ENCODE results near the gene ASB18. TPM values are rescaled to one million over a fixed set of nuclear protein-coding genes. Genes with fewer than 3 reads are reported as not detected.

ASB18 gene
- total and polyA plus RNA-seq, 8 donors, result not detected

GRCh38 chr2:236162031-236162845, 102.0 kb downstream of the ASB18 start:
- Histone ChIP-seq H3K4me1 (peaks cover 29 to 54% (median 39%) of the 10 kb centered on the region in 4 donors), H3K36me3 (no peaks in the 10 kb centered on the region), H3K27ac (no peak overlapping the region), H3K27me3 (peaks cover 48 to 100% (median 90%) of the 10 kb centered on the region in 3 donors), H3K4me3 (no peak overlapping the region), H3K9me3 (no peaks in the 10 kb centered on the region)
- TF ChIP-seq, protein P1, sequence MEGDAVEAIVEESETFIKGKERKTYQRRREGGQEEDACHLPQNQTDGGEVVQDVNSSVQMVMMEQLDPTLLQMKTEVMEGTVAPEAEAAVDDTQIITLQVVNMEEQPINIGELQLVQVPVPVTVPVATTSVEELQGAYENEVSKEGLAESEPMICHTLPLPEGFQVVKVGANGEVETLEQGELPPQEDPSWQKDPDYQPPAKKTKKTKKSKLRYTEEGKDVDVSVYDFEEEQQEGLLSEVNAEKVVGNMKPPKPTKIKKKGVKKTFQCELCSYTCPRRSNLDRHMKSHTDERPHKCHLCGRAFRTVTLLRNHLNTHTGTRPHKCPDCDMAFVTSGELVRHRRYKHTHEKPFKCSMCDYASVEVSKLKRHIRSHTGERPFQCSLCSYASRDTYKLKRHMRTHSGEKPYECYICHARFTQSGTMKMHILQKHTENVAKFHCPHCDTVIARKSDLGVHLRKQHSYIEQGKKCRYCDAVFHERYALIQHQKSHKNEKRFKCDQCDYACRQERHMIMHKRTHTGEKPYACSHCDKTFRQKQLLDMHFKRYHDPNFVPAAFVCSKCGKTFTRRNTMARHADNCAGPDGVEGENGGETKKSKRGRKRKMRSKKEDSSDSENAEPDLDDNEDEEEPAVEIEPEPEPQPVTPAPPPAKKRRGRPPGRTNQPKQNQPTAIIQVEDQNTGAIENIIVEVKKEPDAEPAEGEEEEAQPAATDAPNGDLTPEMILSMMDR (IDR thresholded peaks at IDR 0.05), result no peak
- no peak for TF ChIP-seq POLR2A (IDR thresholded peaks at IDR 0.05)
- no peak for TF ChIP-seq POLR2AphosphoS5 (IDR thresholded peaks at IDR 0.05)
- DNase-seq, result no peak
- intact Hi-C loops (cut with DNase I; ENCODE audit: low total_unique reads), result no loop called here
- 26 to 42% (median 36%) methylated on average over 16 of the region's 16 CpGs for WGBS, 5 donors

- no peaks in the 10 kb centered on the region for H3K36me3 ChIP-seq
- no peak overlapping the region for H3K4me3 ChIP-seq
- H3K27ac ChIP-seq, result no peak overlapping the region
- peaks cover 43 to 99% (median 83%) of the 10 kb centered on the region in 3 donors for H3K27me3 ChIP-seq
- no peak for DNase-seq
- no peaks in the 10 kb centered on the region for H3K9me3 ChIP-seq
- intact Hi-C loops (cut with DNase I; ENCODE audit: low total_unique reads), result no loop called here
- H3K4me1 ChIP-seq, result peaks cover 22 to 46% (median 32%) of the 10 kb centered on the region in 4 donors
- TF ChIP-seq POLR2AphosphoS5 (IDR thresholded peaks at IDR 0.05), result no peak
- WGBS, 5 donors, result 71 to 100% (median 78%) methylated on average over 2 to 12 of the region's 12 CpGs
These were observed 102.7 kb downstream of the ASB18 start for GRCh38 chr2:236161531-236161930.

- H3K27ac ChIP-seq, result no peak overlapping the region
- no peaks in the 10 kb centered on the region for H3K36me3 ChIP-seq
- DNase-seq, result no peak
- H3K27me3 ChIP-seq, result peaks cover 43 to 99% (median 79%) of the 10 kb centered on the region in 3 donors
- H3K9me3 ChIP-seq, result no peaks in the 10 kb centered on the region
- WGBS, 5 donors, result 41 to 60% (median 48%) methylated on average over 12 to 15 of the region's 15 CpGs
- intact Hi-C loops (cut with DNase I; ENCODE audit: low total_unique reads), result no loop called here
- no peak overlapping the region for H3K4me3 ChIP-seq
- TF ChIP-seq POLR2AphosphoS5 (IDR thresholded peaks at IDR 0.05), result no peak
- TF ChIP-seq, protein P1 (IDR thresholded peaks at IDR 0.05), result no peak
- TF ChIP-seq EP300 (IDR thresholded peaks at IDR 0.05), result no peak
- no peak for TF ChIP-seq POLR2A (IDR thresholded peaks at IDR 0.05)
- H3K4me1 ChIP-seq, result peaks cover 20 to 42% (median 27%) of the 10 kb centered on the region in 4 donors
These were observed 103.1 kb downstream of the ASB18 start for GRCh38 chr2:236161082-236161462.

DNA sequence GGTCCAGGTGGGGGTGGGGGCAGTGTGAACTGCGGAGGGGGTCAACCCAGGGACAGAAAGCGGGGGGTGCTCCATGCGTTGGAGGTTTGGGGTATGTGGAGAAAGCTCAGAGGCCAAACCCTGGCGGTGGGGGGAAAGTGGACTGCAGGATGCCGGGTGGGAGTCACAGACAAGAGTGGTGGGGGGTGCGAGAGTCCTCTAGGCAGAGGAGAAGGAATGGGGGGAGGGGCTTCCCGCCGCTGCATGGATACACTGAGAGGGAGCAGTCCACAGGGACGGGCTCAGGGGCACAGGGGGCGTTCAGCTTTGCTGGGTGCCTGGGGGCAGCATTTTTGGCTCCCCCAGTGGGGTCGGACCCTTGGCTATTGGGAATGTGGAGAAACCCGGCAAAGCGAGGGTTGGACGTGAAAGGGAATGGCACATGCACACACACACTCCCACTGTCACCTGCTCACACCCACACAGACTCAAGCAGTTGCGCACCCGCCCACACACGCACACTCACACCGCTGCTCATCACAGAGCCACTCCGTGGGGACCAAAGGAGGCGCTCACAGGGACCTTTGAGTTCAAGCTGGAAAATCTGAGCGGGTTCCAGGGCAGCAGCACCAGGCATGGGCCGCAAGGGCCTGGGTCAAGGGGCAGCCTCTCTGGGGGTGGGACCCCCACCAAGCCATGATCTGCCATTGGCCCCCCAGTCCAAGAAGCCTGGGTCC, 103.7 kb downstream of the ASB18 start:
- intact Hi-C loops (cut with DNase I; ENCODE audit: low total_unique reads), result no loop called here
- peaks cover 17 to 36% (median 25%) of the 10 kb centered on the region in 4 donors for H3K4me1 ChIP-seq
- H3K4me3 ChIP-seq, result no peak overlapping the region
- no peaks in the 10 kb centered on the region for H3K36me3 ChIP-seq
- 16 to 38% (median 30%) methylated on average over 12 to 22 of the region's 22 CpGs for WGBS, 5 donors
- peaks cover 43 to 94% (median 73%) of the 10 kb centered on the region in 3 donors for H3K27me3 ChIP-seq
- TF ChIP-seq EP300 (IDR thresholded peaks at IDR 0.05) (no peak), POLR2AphosphoS5 (IDR thresholded peaks at IDR 0.05) (no peak), POLR2A (IDR thresholded peaks at IDR 0.05) (no peak)
- TF ChIP-seq, protein P1 (IDR thresholded peaks at IDR 0.05), result no peak
- DNase-seq, result no peak
- no peaks in the 10 kb centered on the region for H3K9me3 ChIP-seq
- no peak overlapping the region for H3K27ac ChIP-seq

All from stomach (tissue), 9 donors.